Activated T-helper 17 cell treated with anti-CD3 and anti-CD28 coated beads, Interleukin-2, amount 50 U/mL, for 72 hours (primary cell): ENCODE measurements around the gene CCDC183. TPM values are rescaled to one million over a fixed set of nuclear protein-coding genes. Genes with fewer than 3 reads are reported as not detected.
"Not testable (repeated sequence)": the region's sequence is repeated elsewhere in the genome, so short reads cannot be mapped to it uniquely, and the experiment has no call there.

Experiments used
- ATAC-seq: fragments of 150-1000 bp; cut with Tn5 transposase; replicated peaks from 2 replicates; pipeline ENCODE4 v1.10.0; 2021; ENCODE audit warnings: mild to moderate bottlenecking, moderate library complexity
- H3K27ac Mint-ChIP-seq: one replicate; pipeline ENCODE4 v1.8.0; 2022; ENCODE audit warnings: mixed read lengths
- H3K27me3 Mint-ChIP-seq: one replicate; pipeline ENCODE4 v1.8.0; 2022; ENCODE audit warnings: mixed read lengths
- H3K36me3 Mint-ChIP-seq: one replicate; pipeline ENCODE4 v1.8.0; 2022; ENCODE audit warnings: low read depth, mild to moderate bottlenecking, mixed read lengths
- H3K4me1 Mint-ChIP-seq: one replicate; pipeline ENCODE4 v1.8.0; 2022; ENCODE audit warnings: mixed read lengths
- H3K4me3 Mint-ChIP-seq: one replicate; pipeline ENCODE4 v1.8.0; 2022; ENCODE audit warnings: mild to moderate bottlenecking, mixed read lengths
- H3K9me3 Mint-ChIP-seq: one replicate; pipeline ENCODE4 v1.8.0; 2022; ENCODE audit warnings: mixed read lengths
- total RNA-seq, 2 donors: library from RNA; stranded (reverse); gene quantifications; one replicate each; pipeline ENCODE4 v1.2.3, GENCODE V29; 2022

CCDC183 gene
- total RNA-seq: 1 to 10 TPM in 1 of 2 donors, under 1 TPM in 1; 0.41 to 2.1 TPM

DNA sequence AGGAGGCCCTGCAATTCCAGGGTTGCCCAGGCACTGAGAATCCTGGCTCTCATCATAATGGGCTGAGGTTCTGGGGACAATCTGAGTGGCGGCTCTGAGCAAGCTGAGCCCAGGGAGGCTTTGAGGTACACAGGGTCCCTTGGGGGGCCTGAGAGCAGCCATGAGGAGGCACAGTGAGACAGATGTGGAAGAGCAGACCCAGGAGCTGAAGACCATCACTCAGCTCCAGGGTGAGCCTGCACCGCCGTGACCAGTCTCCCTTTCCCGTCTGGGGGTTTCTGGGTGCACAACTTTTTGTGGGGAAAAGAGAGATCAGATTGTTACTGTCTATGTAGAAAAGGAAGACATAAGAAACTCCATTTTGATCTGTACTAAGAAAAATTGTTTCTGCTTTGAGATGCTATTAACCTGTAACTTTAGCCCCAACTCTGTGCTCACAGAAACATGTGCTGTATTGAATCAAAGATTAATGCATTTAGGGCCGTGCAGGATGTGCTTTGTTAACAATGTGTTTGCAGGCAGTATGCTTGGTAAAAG is at the start of gene CCDC183:
TSS of gene CCDC183 (plus strand) at position 101 of the 537 bp plus-strand sequence. CDS start at position 161, 60 bp downstream.
- Mint-ChIP-seq H3K4me3 (no peak within 1 kb of the TSS), H3K4me1 (no peaks in the 10 kb centered on the region), H3K27ac (no peak within 1 kb of the TSS), H3K27me3 (no peaks in the 10 kb centered on the region), H3K36me3 (peaks cover 5% of the 10 kb centered on the region), H3K9me3 (no peaks in the 10 kb centered on the region)
- ATAC-seq: no peak

DNA sequence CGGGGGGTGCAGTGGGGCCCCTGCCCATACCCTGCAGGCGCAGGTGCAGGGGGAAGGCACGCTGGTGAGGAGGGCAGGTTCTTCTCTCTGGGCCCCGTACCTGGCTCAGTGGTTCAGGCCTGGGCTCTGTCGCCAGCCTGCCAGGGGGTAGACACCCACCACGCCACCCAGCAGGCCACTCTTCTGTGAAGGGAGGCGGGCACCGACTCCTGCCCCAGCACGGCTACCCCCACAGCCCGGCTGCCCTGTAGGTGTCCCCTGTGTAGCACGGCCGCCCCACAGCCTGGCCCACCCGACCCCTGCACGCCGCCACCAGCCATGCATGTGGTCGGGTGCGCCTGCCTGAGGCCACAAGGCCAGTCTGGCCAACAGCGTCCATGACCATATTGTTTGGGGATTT is 49.5 kb upstream of the CCDC183 start:
- Mint-ChIP-seq H3K9me3 (no peaks in the 10 kb centered on the region), H3K27me3 (peaks cover 6% of the 10 kb centered on the region), H3K36me3 (no peaks in the 10 kb centered on the region), H3K4me3 (no peak overlapping the region), H3K27ac (no peak overlapping the region), H3K4me1 (no peaks in the 10 kb centered on the region)
- ATAC-seq: no peak

DNA sequence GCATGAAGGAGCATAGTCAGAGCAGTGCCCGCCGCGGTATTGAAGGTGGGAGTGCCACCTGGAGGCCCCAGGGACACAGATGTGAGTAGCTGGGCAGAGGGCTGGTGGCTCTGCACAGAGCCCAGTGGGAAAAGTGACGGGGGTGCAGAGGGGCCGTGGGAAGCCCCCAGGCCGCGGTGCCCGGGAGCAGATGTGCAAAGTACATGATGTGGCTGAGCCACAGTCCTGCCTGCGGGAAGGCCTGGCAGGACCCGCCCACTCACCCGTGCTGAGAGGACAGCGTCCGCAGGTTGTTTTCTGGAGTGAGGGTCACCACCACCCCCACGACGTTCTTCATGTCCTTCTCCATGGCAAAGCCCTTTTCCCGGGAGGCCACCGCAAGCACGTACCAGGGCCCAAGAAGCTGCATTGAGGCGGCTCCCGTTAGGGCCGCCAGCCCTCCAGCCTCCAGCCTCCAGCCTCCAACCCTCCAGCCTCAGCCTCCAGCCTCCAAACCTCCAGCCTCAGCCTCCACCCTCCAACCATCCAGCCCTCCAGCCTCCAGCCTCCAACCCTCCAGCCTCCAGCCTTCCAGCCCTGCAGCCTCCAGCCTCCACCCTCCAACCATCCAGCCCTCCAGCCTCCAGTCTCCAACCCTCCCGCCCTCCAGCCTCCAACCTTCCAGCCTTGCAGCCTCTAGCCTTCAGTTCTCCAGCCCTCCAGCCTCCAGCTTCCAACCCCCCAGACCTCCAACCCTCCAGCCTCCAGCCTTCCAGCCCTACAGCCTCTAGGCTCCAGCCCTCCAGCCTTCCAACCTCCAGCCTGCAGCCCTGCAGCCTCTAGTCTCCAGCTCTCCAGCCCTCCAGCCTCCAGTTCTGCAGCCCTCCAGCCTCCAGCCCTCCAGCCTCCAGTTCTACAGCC is 48.7 kb upstream of the CCDC183 start:
- Mint-ChIP-seq H3K4me3 (no peak overlapping the region), H3K4me1 (no peaks in the 10 kb centered on the region), H3K27ac (no peak overlapping the region), H3K36me3 (no peaks in the 10 kb centered on the region), H3K27me3 (peaks cover 6% of the 10 kb centered on the region), H3K9me3 (peaks cover 3% of the 10 kb centered on the region)
- no peak for ATAC-seq

DNA sequence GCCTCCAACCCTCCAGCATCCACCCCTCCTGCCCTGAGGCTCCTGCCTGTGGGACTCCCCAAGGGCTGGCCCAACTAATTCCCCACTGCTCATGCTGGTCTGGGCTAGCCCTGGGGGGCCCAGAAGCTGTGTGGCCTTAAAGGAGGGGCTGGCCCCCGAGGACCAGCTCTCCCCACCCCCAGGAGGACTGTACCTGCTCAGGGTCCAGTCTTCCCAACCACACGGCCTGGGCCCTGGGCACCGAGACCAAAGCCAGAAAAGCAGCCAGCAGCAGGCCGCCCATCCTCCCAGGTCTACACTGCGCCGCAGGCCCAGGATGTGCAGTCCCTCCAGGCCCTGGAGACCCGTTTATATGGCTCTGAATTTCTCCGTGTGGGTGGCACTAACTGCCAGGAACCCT is 47.9 kb upstream of the CCDC183 start, which contains the start of gene LCN6:
TSS of gene LCN6 (minus strand) at position 325 of the 400 bp plus-strand sequence. CDS start at position 283, 42 bp downstream.
- no peak within 1 kb of the TSS for H3K27ac Mint-ChIP-seq
- no peaks in the 10 kb centered on the region for H3K36me3 Mint-ChIP-seq
- no peak within 1 kb of the TSS for H3K4me3 Mint-ChIP-seq
- peaks cover 5% of the 10 kb centered on the region for H3K9me3 Mint-ChIP-seq
- H3K27me3 Mint-ChIP-seq: peaks cover 6% of the 10 kb centered on the region
- no peaks in the 10 kb centered on the region for H3K4me1 Mint-ChIP-seq
- no peak for ATAC-seq

DNA sequence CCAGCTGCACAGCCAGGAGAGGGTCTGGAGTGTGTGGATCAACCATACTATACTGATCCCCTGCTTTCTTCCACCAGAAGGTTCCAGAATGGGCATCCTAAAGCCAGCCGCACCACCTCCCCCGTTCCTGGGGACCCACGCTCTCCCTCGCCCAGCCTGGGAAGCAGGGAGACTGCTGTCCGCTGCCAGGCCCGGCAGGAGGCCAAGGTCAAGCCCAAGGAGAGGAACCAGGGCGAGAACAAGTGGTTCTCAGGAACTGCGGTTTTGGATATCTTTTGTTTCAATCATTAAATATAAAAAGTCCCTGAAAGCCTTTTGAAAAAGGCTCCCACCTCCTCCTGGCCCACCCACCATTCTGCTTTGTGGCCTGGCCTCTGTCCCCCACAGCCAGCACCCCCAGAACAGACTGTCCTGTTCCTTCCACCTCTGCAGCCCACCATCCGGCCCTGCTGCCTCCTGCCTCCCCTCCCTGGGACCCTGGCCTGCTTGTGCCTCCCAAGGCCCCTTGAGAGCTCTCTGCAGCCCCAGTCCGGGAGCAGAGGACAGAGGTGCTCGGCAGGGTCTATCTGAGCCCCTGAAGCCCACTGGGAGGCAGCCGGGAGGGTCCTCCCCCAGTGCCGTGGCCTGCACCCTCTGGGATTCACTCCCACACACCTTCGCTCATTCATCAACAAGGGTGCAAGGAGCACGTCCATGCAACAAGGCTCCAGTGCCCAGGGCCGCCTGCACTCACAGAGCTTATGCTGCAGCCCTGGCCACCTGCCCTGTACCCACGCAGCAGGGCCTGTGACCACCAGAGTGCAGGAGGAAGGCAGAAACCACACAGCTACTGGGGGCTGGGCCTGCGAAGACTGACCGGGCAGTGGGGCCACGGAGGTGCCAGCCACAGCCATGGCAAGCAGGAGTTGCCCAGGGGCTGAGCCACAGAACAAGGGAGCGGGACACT is 47.2 kb upstream of the CCDC183 start:
- Mint-ChIP-seq H3K9me3 (peaks cover 5% of the 10 kb centered on the region), H3K36me3 (no peaks in the 10 kb centered on the region), H3K4me1 (no peaks in the 10 kb centered on the region), H3K27ac (no peak overlapping the region), H3K27me3 (peaks cover 6% of the 10 kb centered on the region), H3K4me3 (no peak overlapping the region)
- no peak for ATAC-seq

DNA sequence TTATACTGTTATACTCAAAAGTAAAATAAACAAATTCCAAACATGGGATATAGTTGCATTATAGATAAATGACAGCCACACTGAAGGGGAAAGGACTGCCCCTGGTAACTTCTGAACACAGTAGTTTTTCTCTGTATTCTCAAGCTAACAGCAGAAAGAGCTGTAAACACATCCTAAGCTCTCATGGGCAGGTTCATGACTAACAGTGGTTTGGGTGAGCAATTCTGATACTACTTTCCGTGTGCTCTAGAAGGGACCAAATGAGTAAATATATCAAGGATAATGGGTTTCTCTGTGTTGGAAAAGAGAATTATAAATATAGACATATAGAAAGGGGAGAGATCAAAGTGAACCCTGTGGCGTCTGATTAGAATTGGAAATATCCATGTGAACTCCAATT is 45.6 kb upstream of the CCDC183 start:
- Mint-ChIP-seq H3K27ac (no peak overlapping the region), H3K4me1 (no peaks in the 10 kb centered on the region), H3K4me3 (no peak overlapping the region), H3K27me3 (peaks cover 6% of the 10 kb centered on the region), H3K36me3 (no peaks in the 10 kb centered on the region), H3K9me3 (peaks cover 5% of the 10 kb centered on the region)
- peak; percentile 99 for ATAC-seq

DNA sequence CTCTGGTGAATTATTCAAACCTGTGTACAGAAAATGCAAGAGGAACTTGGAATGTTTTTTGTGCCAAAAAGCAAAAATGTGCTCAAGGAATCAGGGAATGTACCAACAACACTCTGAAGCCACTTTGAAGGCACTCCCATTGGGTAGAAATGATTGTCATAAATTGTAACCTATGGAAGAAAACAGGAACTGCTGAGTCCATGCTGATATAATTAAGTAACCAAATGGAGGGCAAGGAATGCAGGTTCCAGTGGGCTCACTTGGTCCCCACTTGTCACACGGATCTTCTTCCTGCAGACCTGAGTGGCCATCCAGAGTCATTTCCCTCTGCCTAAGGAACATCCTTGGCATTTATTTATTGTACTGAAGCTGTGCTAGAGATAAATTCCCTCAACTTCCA is 44.9 kb upstream of the CCDC183 start:
- ATAC-seq: no peak
- no peak overlapping the region for H3K4me3 Mint-ChIP-seq
- H3K36me3 Mint-ChIP-seq: no peaks in the 10 kb centered on the region
- H3K4me1 Mint-ChIP-seq: no peaks in the 10 kb centered on the region
- H3K27ac Mint-ChIP-seq: no peak overlapping the region
- H3K9me3 Mint-ChIP-seq: peaks cover 5% of the 10 kb centered on the region
- peaks cover 6% of the 10 kb centered on the region for H3K27me3 Mint-ChIP-seq

DNA sequence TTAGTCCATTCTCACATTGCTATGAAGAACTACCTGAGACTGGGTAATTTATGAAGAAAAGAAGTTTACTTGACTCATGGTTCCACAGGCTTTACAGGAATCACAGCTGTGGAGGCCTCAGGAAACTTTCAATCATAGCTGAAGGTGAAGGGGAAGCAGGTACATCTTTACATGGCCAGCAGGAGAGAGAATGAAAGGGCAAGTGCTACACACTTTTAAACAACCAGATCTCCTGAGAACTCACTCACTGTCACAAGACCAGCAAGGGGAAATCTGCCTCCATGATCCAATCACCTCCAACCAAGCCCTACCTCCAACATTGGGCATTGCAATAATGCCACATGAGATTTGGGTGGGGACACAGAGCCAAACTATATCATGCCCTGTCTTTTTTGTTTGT is 44.3 kb upstream of the CCDC183 start:
- H3K27me3 Mint-ChIP-seq: peaks cover 6% of the 10 kb centered on the region
- H3K9me3 Mint-ChIP-seq: peaks cover 5% of the 10 kb centered on the region
- H3K27ac Mint-ChIP-seq: no peak overlapping the region
- ATAC-seq: no peak
- H3K36me3 Mint-ChIP-seq: no peaks in the 10 kb centered on the region
- H3K4me1 Mint-ChIP-seq: no peaks in the 10 kb centered on the region
- H3K4me3 Mint-ChIP-seq: no peak overlapping the region

DNA sequence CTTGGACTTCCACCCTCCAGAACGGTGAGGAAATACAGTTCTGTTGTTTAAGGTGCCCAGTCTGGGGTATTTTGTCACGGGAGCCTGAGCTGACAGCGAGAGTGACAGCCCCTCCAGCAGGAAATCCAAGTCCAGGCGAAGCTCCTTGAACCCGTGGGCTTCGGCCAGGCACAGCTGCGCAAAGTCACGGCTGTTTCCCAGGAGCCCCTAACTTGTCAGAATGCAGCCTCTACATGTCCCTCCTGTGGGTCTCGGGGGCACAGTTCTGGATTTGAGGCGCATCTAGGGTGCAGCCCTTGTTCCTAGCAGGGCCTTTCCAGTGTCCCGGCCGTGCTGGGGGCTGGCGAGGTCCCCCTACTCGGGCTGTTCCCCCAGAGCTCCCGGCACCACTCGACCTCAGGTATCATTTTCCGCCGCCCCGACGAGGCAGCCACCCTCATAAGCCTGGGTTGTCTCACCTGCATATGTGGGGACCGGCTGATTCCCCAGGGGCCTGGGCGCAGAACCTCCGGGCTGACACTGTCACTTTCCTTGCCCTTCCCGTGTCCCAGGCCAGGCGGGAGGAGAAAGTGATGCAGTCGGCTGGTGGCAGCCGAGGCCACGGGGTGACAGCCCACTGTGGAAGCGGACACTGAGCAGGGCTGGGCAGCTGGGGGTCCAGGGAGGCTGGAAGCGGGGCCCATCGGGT is 42.6 kb upstream of the CCDC183 start:
- H3K4me1 Mint-ChIP-seq: no peaks in the 10 kb centered on the region
- H3K4me3 Mint-ChIP-seq: no peak overlapping the region
- H3K9me3 Mint-ChIP-seq: peaks cover 5% of the 10 kb centered on the region
- no peak overlapping the region for H3K27ac Mint-ChIP-seq
- no peaks in the 10 kb centered on the region for H3K27me3 Mint-ChIP-seq
- no peaks in the 10 kb centered on the region for H3K36me3 Mint-ChIP-seq
- ATAC-seq: no peak

DNA sequence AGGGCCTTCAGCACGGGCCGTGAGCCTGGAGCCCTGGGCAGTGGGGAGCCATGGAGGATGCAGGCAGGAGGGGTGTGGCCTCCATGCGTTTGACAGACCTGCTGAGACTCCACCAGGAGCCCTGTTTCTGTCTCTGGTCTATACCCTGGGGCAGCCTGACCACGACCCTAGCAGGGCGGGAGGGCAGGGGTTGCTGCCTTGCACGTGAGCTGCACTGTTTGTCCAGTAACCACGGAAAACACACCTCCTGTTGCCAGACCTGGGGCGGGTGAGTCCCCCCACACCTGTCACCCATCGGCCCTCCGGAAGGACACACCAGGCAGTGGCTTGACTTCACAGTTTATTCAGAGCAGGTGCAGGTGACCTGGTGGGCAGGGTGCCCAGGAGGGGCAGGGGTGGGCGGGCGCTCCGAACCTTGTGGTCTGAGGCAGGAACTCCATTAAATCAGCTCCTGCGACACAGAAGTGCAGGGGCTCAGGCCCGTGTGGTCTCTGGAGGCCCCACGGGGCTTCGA is 42.0 kb upstream of the CCDC183 start:
- ATAC-seq: no peak
- H3K36me3 Mint-ChIP-seq: no peaks in the 10 kb centered on the region
- H3K27ac Mint-ChIP-seq: no peak overlapping the region
- H3K27me3 Mint-ChIP-seq: no peaks in the 10 kb centered on the region
- peaks cover 5% of the 10 kb centered on the region for H3K9me3 Mint-ChIP-seq
- no peak overlapping the region for H3K4me3 Mint-ChIP-seq
- H3K4me1 Mint-ChIP-seq: no peaks in the 10 kb centered on the region

DNA sequence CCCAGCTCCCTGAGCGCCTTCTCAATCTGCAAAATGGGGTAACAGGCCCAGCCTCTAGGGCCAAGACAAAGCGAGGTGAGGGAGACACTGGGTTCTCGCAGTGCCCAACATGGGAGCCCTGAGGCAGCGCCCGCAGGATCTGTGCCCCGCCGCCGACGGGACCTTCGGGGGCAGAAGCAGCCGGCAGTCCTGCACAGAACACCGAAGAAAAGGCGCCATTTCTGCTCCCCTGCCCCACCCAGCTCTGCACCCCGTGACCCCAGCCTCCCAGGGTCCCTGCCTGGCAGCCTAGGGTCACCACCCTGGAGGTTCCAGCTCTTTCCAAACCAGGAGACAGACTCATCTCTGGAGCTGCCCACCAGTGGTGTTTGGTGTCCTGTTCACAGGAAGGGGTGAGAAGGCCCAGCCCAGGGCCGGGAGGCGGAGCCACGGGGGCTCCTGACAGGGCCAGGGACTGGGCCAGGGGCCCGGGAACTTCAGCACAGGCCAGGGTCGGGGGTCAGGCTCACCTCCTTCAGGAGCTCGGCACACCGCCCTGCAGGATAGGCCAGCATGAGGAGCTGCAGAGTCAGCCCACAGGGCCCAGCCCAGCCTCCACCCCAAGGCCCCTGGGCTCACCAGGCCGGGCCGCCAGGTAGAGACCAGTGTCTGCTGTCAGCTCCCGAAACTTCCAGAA is 41.4 kb upstream of the CCDC183 start:
- Mint-ChIP-seq H3K27me3 (no peaks in the 10 kb centered on the region), H3K36me3 (no peaks in the 10 kb centered on the region), H3K9me3 (peaks cover 5% of the 10 kb centered on the region), H3K4me3 (no peak overlapping the region), H3K4me1 (no peaks in the 10 kb centered on the region), H3K27ac (no peak overlapping the region)
- no peak for ATAC-seq

DNA sequence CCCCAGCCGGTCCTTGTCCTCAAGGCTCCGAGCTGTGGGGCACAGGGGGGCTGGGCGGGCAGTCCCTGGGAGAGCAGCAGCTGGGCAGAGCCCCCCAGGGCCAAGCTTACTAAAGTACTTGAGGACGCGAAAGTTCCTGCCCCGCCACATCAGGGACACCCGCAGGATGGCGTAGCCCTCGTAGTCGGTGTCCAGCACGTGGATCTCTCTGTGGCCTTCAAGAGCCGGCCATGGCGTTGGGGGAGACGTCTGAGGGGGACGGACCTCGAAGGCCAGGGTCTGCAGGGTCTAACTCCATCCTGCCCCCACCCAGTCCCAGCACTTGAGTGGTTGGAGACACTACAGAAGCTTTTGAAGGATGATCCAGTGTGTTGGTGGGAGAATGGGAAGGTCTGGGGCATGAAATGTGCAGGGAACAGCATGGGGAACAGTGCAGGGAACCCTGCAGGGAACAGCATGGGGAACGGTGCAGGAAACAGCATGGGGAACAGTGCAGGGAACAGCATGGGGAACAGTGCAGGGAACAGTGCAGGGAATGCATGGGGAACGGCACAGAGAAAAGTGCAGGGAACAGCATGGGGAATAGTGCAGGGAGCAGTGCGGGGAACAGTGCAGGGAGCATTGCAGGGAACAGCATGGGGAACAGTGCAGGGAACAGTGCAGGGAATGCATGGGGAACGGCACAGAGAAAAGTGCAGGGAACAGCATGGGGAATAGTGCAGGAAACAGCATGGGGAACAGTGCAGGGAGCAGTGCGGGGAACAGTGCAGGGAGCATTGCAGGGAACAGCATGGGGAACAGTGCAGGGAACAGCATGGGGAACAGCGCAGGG is 40.6 kb upstream of the CCDC183 start:
- not testable (repeated sequence) for H3K4me1 Mint-ChIP-seq, H3K27ac Mint-ChIP-seq, H3K4me3 Mint-ChIP-seq, ATAC-seq, H3K27me3 Mint-ChIP-seq, H3K9me3 Mint-ChIP-seq, H3K36me3 Mint-ChIP-seq

DNA sequence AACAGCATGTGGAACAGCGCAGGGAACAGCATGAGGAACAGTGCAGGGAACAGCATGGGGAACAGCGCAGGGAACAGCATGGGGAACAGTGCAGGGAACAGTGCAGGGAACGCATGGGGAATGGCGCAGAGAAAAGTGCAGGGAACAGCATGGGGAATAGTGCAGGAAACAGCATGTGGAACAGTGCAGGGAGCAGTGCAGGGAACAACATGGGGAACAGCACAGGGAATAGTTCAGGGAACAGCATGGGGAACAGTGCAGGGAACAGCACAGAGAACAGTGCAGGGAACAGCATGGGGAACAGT is 40.1 kb upstream of the CCDC183 start:
- ATAC-seq: no peak
- H3K27me3 Mint-ChIP-seq: peaks cover 4% of the 10 kb centered on the region
- H3K4me3 Mint-ChIP-seq: no peak overlapping the region

More for the DNA sequence above, 40.1 kb upstream of the CCDC183 start:
- H3K27ac Mint-ChIP-seq: no peak overlapping the region
- peaks cover 5% of the 10 kb centered on the region for H3K9me3 Mint-ChIP-seq
- H3K36me3 Mint-ChIP-seq: no peaks in the 10 kb centered on the region
- H3K4me1 Mint-ChIP-seq: no peaks in the 10 kb centered on the region
